Neural cell (in vitro differentiated cells): Measurements from ENCODE around the gene CYP3A4. TPM values are rescaled to one million over a fixed set of nuclear protein-coding genes. Genes with fewer than 3 reads are reported as not detected.

Source experiments
- H2AFZ ChIP-seq: fragments of 200-600, 300-800 bp; sonication (generic), shearing (Covaris generic); 2 replicates; pipeline ENCODE4 v1.6.0; 2014; ENCODE audit warnings: low read depth, mild to moderate bottlenecking, antibody characterized with exemption, low read length, moderate library complexity
- H3F3A ChIP-seq: fragments of 200-600 bp; shearing (Covaris generic); 2 replicates; pipeline ENCODE4 v1.6.1; 2016; ENCODE audit warnings: mild to moderate bottlenecking, moderate library complexity, mixed read lengths, antibody characterized with exemption, low read length; ENCODE audit not compliant: insufficient read depth, poor library complexity, severe bottlenecking
- H3K27ac ChIP-seq: fragments of 200-600, 300-800 bp; sonication (generic), shearing (Covaris generic); 2 replicates; pipeline ENCODE4 v1.5.1; 2014; ENCODE audit warnings: mild to moderate bottlenecking, low read length, moderate library complexity
- H3K27me3 ChIP-seq: fragments of 300-800, 200-600 bp; sonication (generic), shearing (Covaris generic); 2 replicates; pipeline ENCODE4 v1.6.0; 2014; ENCODE audit warnings: mild to moderate bottlenecking, low read depth, low read length, moderate library complexity; ENCODE audit not compliant: insufficient read depth
- H3K36me3 ChIP-seq: fragments of 300-800, 200-600 bp; sonication (generic), shearing (Covaris generic); 2 replicates; pipeline ENCODE4 v1.5.1; 2014; ENCODE audit warnings: mild to moderate bottlenecking, antibody characterized with exemption, low read length, moderate library complexity; ENCODE audit not compliant: insufficient read depth
- H3K4me2 ChIP-seq: fragments of 300-800, 200-600 bp; sonication (generic), shearing (Covaris generic); 2 replicates; pipeline ENCODE4 v1.6.0; 2014; ENCODE audit warnings: mild to moderate bottlenecking, low read length
- H3K4me3 ChIP-seq: fragments of 300-800, 200-600 bp; sonication (generic), shearing (Covaris generic); 2 replicates; pipeline ENCODE4 v1.5.1; 2014; ENCODE audit warnings: mild to moderate bottlenecking, low read length, moderate library complexity
- H3K79me2 ChIP-seq: fragments of 200-600 bp; shearing (Covaris generic); replicated peaks from 2 replicates; pipeline ENCODE4 v1.6.0; 2014; ENCODE audit warnings: mild to moderate bottlenecking, low read length, moderate library complexity; ENCODE audit not compliant: insufficient read depth
- H3K9ac ChIP-seq: fragments of 300-800, 200-600 bp; sonication (generic), shearing (Covaris generic); 2 replicates; pipeline ENCODE4 v1.6.1; 2016; ENCODE audit warnings: mild to moderate bottlenecking, low read length, mixed read lengths
- H3K9me2 ChIP-seq: fragments of 200-600 bp; shearing (Covaris generic); 2 replicates; pipeline ENCODE4 v1.6.1; 2016; ENCODE audit warnings: mild to moderate bottlenecking, low read length, mixed read lengths; ENCODE audit not compliant: insufficient read depth
- H3K9me3 ChIP-seq: fragments of 200-600, 300-800 bp; sonication (generic), shearing (Covaris generic); 2 replicates; pipeline ENCODE4 v1.6.1; 2016; ENCODE audit warnings: mild to moderate bottlenecking, mixed run types, low read length, moderate library complexity, mixed read lengths
- H4K20me1 ChIP-seq: fragments of 200-600 bp; shearing (Covaris generic); 2 replicates; pipeline ENCODE4 v1.6.1; 2016; ENCODE audit warnings: mild to moderate bottlenecking, mixed run types; ENCODE audit not compliant: insufficient read depth
- CTCF ChIP-seq: fragments of 450-650 bp; IDR thresholded peaks from 2 replicates; pipeline ENCODE4 v1.5.1; 2014; ENCODE audit warnings: antibody characterized with exemption, mild to moderate bottlenecking, moderate library complexity; ENCODE audit not compliant: poor library complexity, severe bottlenecking
- EP300 ChIP-seq: fragments of 450-650 bp; conservative IDR thresholded peaks from 2 replicates; pipeline ENCODE4 v1.6.1; 2014; ENCODE audit warnings: antibody characterized with exemption, mild to moderate bottlenecking, moderate library complexity; ENCODE audit not compliant: poor library complexity, severe bottlenecking
- EZH2 ChIP-seq: fragments of 200-600, 300-800 bp; shearing (Covaris generic), sonication (generic); IDR thresholded peaks from 2 replicates; pipeline ENCODE4 v1.6.1; 2014; ENCODE audit warnings: antibody characterized with exemption, low read length, borderline replicate concordance, mild to moderate bottlenecking; ENCODE audit not compliant: insufficient read depth, poor library complexity, severe bottlenecking
- MXI1 ChIP-seq: fragments of 450-650 bp; conservative IDR thresholded peaks from 2 replicates; pipeline ENCODE4 v1.6.1; 2014; ENCODE audit warnings: antibody characterized with exemption, mild to moderate bottlenecking; ENCODE audit not compliant: poor library complexity, severe bottlenecking
- POLR2AphosphoS5 ChIP-seq: IDR thresholded peaks from 2 replicates; pipeline ENCODE4 v1.6.1; 2012
- RAD21 ChIP-seq: fragments of 450-650 bp; conservative IDR thresholded peaks from 2 replicates; pipeline ENCODE4 v1.6.1; 2014; ENCODE audit warnings: antibody characterized with exemption, mild to moderate bottlenecking, moderate library complexity
- SMC3 ChIP-seq: fragments of 450-650 bp; conservative IDR thresholded peaks from 2 replicates; pipeline ENCODE4 v1.6.1; 2014; ENCODE audit warnings: antibody characterized with exemption, mild to moderate bottlenecking, moderate library complexity; ENCODE audit not compliant: poor library complexity
- TAF1 ChIP-seq: IDR thresholded peaks from 2 replicates; pipeline ENCODE4 v1.6.1; 2012; ENCODE audit warnings: low read depth
- polyA plus RNA-seq: library from polyadenylated mRNA; depleted of rRNA; stranded (reverse); fragments of >200 nt; gene quantifications from 2 replicates; pipeline ENCODE4 v1.2.3, GENCODE V29; 2014
- TF ChIP-seq, protein P1 (sequence below): IDR thresholded peaks from 2 replicates; pipeline ENCODE4 v1.6.1; 2012; ENCODE audit warnings: borderline replicate concordance

The CYP3A4 gene
- polyA plus RNA-seq, 1 donor from 2014 or later = not detected

- H3K27me3 ChIP-seq = no peaks in the 10 kb centered on the region
- H3K9ac ChIP-seq = no peak overlapping the region
- no peaks in the 10 kb centered on the region for H4K20me1 ChIP-seq
- H3K4me3 ChIP-seq = no peak overlapping the region
- H3K36me3 ChIP-seq = no peaks in the 10 kb centered on the region
- no peaks in the 10 kb centered on the region for H3F3A ChIP-seq
- no peaks in the 10 kb centered on the region for H3K79me2 ChIP-seq
- H3K9me2 ChIP-seq = no peaks in the 10 kb centered on the region
- H3K9me3 ChIP-seq = no peaks in the 10 kb centered on the region
- H3K27ac ChIP-seq = no peak overlapping the region
- H2AFZ ChIP-seq = no peak overlapping the region
- no peak for TF ChIP-seq SMC3
- no peak overlapping the region for H3K4me2 ChIP-seq
These were observed 43.2 kb downstream of the CYP3A4 start for GRCh38 chr7:99740573-99741440.

DNA sequence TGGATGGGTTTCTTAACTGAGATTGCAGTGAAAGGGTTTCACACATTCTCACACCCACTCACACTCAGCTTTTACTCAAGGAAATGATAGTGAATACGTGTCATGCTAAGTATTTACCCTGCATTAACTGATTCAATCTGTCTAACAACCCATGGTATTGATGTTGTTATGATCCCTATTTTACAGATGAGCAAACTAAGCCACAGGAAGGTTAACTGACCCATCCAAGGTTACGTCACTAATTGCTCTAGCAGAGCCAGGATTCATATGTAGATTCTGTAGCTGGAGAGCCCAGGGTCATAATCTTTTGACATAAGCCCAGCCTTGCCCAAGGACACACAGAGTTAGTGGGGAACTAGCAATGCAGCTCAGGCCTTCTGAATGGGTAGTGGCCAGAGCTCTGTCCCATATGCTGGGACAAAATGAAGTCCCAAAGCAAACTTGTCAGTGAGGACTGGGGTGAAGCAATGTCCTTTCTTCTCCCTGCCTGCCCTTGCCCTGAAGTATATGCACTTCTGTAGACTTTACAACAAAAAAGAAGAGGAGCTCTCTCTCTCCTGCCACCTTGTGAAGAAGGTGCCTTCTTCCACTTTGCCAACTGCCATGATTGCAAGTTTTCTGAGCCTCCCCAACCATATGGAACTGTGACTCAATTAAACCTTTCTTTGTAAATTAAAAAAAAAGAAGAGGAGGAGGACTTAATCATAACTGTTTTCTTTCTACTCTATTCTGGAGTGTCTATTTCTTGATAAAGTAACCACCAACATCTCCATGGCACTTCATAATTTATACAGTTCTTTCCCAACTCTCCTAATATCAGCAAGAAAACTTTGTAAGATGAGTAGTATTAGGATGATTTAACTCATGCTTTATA is 44.0 kb downstream of the CYP3A4 start:
- H3K9ac ChIP-seq = no peak overlapping the region
- no peaks in the 10 kb centered on the region for H3K79me2 ChIP-seq
- H2AFZ ChIP-seq = no peak overlapping the region
- H3K9me3 ChIP-seq = no peaks in the 10 kb centered on the region
- no peaks in the 10 kb centered on the region for H4K20me1 ChIP-seq
- no peak overlapping the region for H3K27ac ChIP-seq
- H3K27me3 ChIP-seq = no peaks in the 10 kb centered on the region
- no peaks in the 10 kb centered on the region for H3K9me2 ChIP-seq
- TF ChIP-seq EP300 (no peak), TAF1 (no peak), POLR2AphosphoS5 (no peak), CTCF (no peak), EZH2 (no peak), RAD21 (no peak), SMC3 (no peak), MXI1 (no peak)
- TF ChIP-seq, protein P1, sequence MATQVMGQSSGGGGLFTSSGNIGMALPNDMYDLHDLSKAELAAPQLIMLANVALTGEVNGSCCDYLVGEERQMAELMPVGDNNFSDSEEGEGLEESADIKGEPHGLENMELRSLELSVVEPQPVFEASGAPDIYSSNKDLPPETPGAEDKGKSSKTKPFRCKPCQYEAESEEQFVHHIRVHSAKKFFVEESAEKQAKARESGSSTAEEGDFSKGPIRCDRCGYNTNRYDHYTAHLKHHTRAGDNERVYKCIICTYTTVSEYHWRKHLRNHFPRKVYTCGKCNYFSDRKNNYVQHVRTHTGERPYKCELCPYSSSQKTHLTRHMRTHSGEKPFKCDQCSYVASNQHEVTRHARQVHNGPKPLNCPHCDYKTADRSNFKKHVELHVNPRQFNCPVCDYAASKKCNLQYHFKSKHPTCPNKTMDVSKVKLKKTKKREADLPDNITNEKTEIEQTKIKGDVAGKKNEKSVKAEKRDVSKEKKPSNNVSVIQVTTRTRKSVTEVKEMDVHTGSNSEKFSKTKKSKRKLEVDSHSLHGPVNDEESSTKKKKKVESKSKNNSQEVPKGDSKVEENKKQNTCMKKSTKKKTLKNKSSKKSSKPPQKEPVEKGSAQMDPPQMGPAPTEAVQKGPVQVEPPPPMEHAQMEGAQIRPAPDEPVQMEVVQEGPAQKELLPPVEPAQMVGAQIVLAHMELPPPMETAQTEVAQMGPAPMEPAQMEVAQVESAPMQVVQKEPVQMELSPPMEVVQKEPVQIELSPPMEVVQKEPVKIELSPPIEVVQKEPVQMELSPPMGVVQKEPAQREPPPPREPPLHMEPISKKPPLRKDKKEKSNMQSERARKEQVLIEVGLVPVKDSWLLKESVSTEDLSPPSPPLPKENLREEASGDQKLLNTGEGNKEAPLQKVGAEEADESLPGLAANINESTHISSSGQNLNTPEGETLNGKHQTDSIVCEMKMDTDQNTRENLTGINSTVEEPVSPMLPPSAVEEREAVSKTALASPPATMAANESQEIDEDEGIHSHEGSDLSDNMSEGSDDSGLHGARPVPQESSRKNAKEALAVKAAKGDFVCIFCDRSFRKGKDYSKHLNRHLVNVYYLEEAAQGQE = no peak
- H3F3A ChIP-seq = no peaks in the 10 kb centered on the region
- H3K4me3 ChIP-seq = no peak overlapping the region
- no peaks in the 10 kb centered on the region for H3K36me3 ChIP-seq
- H3K4me2 ChIP-seq = no peak overlapping the region
